ENCODE results near the gene BORCS8.

The BORCS8 gene

DNA sequence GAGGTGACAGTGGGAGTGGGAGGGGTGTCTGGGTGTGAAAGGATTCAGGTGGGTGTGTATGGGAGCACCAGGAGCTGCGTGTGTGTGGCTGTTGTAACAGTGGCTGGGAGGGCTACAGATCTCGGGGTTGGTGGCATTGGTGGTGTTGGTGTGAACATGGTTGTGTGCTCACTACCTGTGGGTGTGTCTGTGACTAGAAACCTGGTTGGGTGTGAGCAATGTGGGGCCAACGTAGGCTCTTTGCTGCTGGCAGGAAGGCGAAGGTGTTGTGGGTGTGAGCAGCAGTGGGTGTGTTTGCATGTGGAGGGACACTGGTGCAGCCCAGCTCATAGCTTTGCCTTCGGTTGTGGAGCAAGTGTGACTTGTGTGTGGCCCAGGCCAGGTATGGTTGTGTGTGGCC is 15.0 kb upstream of the BORCS8 start:
- no peak for TF ChIP-seq CTCF (IDR thresholded peaks at IDR 0.05; ENCODE audit: low read depth, low read length)
- H3K4me3 ChIP-seq (ENCODE audit: low read depth, low read length), result no peak overlapping the region

- TF ChIP-seq CTCF (IDR thresholded peaks at IDR 0.05; ENCODE audit: low read depth, low read length), result no peak
- H3K4me3 ChIP-seq (ENCODE audit: low read depth, low read length), result no peak overlapping the region
These were observed 13.8 kb upstream of the BORCS8 start for GRCh38 chr19:19205416-19206410.

DNA sequence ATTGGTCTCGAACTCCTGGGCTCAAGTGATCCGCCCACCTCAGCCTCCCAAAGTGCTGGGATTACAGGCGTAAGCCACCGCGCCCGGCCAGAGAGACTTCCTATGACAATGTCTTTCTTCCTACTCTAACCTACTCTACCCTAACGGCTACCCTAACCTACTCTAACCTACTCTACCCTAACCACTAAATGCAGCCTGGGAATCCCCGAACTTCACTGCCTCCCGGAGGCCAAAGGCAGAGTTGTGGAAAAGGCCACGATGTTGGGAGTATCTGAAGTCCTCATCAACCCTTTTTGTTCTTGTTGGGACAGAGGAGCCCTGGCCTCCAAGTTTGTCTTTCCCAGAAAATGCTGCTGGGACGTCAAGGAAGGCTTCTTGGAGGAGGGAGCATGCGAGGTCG is 12.2 kb upstream of the BORCS8 start:
- no peak for TF ChIP-seq CTCF (IDR thresholded peaks at IDR 0.05; ENCODE audit: low read depth, low read length)

GRCh38 chr19:19203012-19203856 is 11.3 kb upstream of the BORCS8 start, which contains the start of gene NR2C2AP:
Gene NR2C2AP, minus strand, starts transcription at chr19:19203414. Its CDS starts 354 bp downstream, at chr19:19203060.
- no peak for TF ChIP-seq CTCF (IDR thresholded peaks at IDR 0.05; ENCODE audit: low read depth, low read length)
- peak within 1 kb of the TSS; percentile 70 for H3K4me3 ChIP-seq (ENCODE audit: low read depth, low read length)

More for the DNA sequence above, 12.2 kb upstream of the BORCS8 start:
- H3K4me3 ChIP-seq (ENCODE audit: low read depth, low read length), result no peak overlapping the region

GRCh38 chr19:19202707-19203011 is 10.7 kb upstream of the BORCS8 start:
- peak overlapping the region; percentile 70 for H3K4me3 ChIP-seq (ENCODE audit: low read depth, low read length)
- TF ChIP-seq CTCF (IDR thresholded peaks at IDR 0.05; ENCODE audit: low read depth, low read length), result no peak

DNA sequence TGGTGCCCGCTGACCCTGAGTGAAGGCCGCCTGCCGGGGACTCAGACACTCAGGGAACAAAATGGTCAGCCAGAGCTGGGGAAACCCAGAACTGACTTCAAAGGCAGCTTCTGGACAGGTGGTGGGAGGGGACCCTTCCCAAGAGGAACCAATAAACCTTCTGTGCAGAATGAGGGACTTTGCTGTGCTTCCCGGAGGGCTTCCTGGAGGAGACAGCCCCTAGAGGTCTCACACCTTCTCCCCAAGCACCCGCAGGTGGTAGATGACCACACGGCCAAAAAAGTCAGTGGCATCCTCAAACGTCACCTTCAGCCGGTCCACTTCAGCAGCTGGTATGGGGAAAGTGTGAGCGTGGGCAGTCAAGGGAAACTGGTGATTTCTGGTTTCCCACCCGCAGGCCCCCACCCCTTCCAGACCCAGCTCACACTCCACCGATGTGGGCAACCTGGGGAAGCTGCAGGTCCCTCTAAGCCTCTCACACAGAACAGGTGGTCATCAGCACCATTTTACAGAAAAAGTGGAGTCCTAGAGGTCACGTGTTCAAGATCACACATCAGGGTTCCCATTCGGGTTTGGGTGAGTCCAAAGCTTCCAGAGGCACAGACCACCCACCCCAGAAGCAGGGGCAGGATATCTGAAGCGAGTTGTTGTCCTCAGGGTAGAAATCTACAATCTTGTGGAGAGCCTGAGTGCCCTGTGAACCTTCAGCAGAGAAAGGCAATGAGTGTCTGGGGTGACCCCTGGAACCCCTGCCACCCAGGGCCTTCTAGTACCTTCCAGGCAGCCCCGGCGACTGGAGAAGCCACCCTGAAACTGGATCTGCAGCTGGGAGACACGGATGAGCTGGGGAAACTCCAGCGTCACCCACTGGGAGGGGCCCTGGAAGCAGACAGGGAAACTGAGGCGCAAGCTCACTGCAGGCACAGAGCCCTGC is 10.0 kb upstream of the BORCS8 start:
- peak overlapping the region; percentile 70 for H3K4me3 ChIP-seq (ENCODE audit: low read depth, low read length)
- no peak for TF ChIP-seq CTCF (IDR thresholded peaks at IDR 0.05; ENCODE audit: low read depth, low read length)

Data from WI38 (cell line).